Adrenal gland (tissue), 12 donors: Measurements from ENCODE around the gene OGFOD2. TPM values are rescaled to one million over a fixed set of nuclear protein-coding genes. Genes with fewer than 3 reads are reported as not detected.

ENCODE experiments used
- DNase-seq, 7 donors: peaks; one replicate each; pipeline ENCODE4 v3.0.0-alpha.2; 2019 to 2020
- H3K27ac ChIP-seq, 5 donors: fragments of 200-600 bp; sonication (generic) in 4 of 5; 1 replicate in 3 of 5; 2 replicates in 2 of 5; pipeline versions ENCODE4 v1.5.1 to v1.8.0; 2016 to 2020; ENCODE audit warnings: mild to moderate bottlenecking in 1 of 5
- H3K27me3 ChIP-seq: fragments of 200-600 bp; 2 replicates; pipeline ENCODE4 v1.8.0; 2021
- H3K36me3 ChIP-seq, 2 donors: fragments of 200-600 bp; replicated peaks in 1 of 2; 1 replicate in 1 of 2; 2 replicates in 1 of 2; pipeline versions ENCODE4 v1.5.1 to v1.8.0; 2018 to 2022
- H3K4me1 ChIP-seq, 2 donors: fragments of 200-600 bp; replicated peaks in 1 of 2; 1 replicate in 1 of 2; 2 replicates in 1 of 2; pipeline versions ENCODE4 v1.5.1 to v1.8.0; 2018 to 2021
- H3K4me3 ChIP-seq, 4 donors: fragments of 200-600 bp; sonication (generic) in 3 of 4; one replicate each; pipeline ENCODE4 v1.5.1; 2016 to 2018
- H3K9me3 ChIP-seq, 3 donors: fragments of 200-600 bp; sonication (generic) in 1 of 3; replicated peaks in 1 of 3; 1 replicate in 2 of 3; 2 replicates in 1 of 3; pipeline versions ENCODE4 v1.5.1 to v1.8.0; 2016 to 2021
- POLR2A ChIP-seq, 2 donors: fragments of 450-650 bp; IDR thresholded peaks; one replicate each; pipeline ENCODE4 v1.6.1; 2017; ENCODE audit warnings: antibody characterized with exemption in 2 of 2, mild to moderate bottlenecking in 2 of 2, moderate library complexity in 1 of 2
- WGBS, 4 donors: extraction: QIAGEN DNeasy Blood & Tissue Kit in 2 of 4; methylation state at CpG; one replicate each; pipeline versions ENCODE4 v1.1.5 to v1.1.7; 2013 to 2017; 5-methylcytosine and 5-hydroxymethylcytosine counted together
- intact Hi-C, 2 donors: fragments of 100-400 bp; cut with DNase I; formaldehyde crosslinking; loops; one replicate each; pipeline versions ENCODE4 v1.14.1 to v1.15.0; 2022 to 2023
- polyA plus RNA-seq, 3 donors: library from polyadenylated mRNA; stranded (reverse); fragments of 200-250 nt in 2 of 3; fragments of 350-450 nt in 1 of 3; fragmentation: Illumina TruSeq in 1 of 3; extraction: RNeasy Lipid Tissue Mini Kit (QIAGEN cat#74804) in 1 of 3; gene quantifications; one replicate each; pipeline ENCODE4 v1.2.3, GENCODE V29; 2013 to 2014
- total RNA-seq, 9 donors: library from RNA; depleted of rRNA in 4 of 9; stranded (reverse); fragments of >200 nt in 4 of 9; fragments of 120-200 nt in 1 of 9; fragmentation: NEBNext Ultra II Directional in 1 of 9; extraction: Animal tissue kit (Norgen Biotek cat#: 25700) in 1 of 9; gene quantifications; one replicate each; pipeline versions ENCODE4 v1.1.0 to v1.2.4, GENCODE V29; 2013 to 2023
- TF ChIP-seq, protein P1 (sequence below), 6 experiments: fragments of 450-650 bp in 4 of 6; fragments of 200-600 bp in 2 of 6; sonication (generic) in 1 of 6; IDR thresholded peaks; 1 replicate in 5 of 6; 2 replicates in 1 of 6; pipeline versions ENCODE4 v1.5.1 to v1.8.0; 2016 to 2021; ENCODE audit warnings: antibody characterized with exemption in 6 of 6, mild to moderate bottlenecking in 2 of 6, moderate library complexity in 1 of 6
- donor health status: healthy with polysubstance abuse.
- donor health status: Bipolar disorder and iron deficiency.
- donor health status: DM: yes; HTN: yes; CAD: no.
- donor health status: DM: no; HTN: no; CAD: no.
- donor health status: DM: no; HTN: no; CAD: no.
- donor health status: DM: yes; HTN: yes; CAD: no.

OGFOD2 gene
- total and polyA plus RNA-seq, 12 donors = 6.2 to 44.8 (median 20.3) TPM

DNA sequence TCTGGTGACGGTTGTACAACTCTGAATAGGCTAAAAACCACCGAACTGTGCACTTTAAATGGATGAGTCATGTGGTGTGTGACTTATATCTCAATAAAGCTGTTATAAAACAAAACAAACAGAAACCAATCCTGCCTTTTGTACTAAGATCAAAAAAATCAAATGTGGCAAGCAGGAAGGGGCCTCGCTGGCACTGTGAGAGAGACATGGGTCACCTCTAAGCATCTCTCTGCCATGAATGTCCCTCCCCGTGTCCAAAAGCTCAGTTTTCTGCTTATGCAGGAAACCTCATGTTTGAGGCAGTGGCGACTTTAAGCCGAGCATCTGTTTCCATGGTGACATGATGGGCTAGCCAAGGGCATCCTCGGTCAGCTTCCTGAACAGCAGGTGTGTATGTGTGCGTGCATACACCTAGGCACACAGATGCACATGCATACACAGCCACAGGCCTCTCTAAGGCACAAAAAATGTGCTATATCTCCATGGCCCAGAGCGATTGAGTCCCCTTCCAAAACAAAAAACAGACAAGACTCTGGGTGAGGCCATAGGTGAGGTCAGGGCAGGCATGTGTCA, 49.9 kb downstream of the OGFOD2 start:
- Histone ChIP-seq H3K4me3 (no peak overlapping the region), H3K27me3 (no peaks in the 10 kb centered on the region), H3K27ac (peak overlapping the region in 1 of 5 donors; percentile 20), H3K4me1 (no peaks in the 10 kb centered on the region), H3K9me3 (no peaks in the 10 kb centered on the region), H3K36me3 (peaks cover 0 to 8% of the 10 kb centered on the region in 2 donors)
- no peak for DNase-seq
- intact Hi-C loops = no loop called here
- 70 to 74% (median 71%) methylated on average over 9 of the region's 9 CpGs for WGBS, 4 donors
- TF ChIP-seq, protein P1, sequence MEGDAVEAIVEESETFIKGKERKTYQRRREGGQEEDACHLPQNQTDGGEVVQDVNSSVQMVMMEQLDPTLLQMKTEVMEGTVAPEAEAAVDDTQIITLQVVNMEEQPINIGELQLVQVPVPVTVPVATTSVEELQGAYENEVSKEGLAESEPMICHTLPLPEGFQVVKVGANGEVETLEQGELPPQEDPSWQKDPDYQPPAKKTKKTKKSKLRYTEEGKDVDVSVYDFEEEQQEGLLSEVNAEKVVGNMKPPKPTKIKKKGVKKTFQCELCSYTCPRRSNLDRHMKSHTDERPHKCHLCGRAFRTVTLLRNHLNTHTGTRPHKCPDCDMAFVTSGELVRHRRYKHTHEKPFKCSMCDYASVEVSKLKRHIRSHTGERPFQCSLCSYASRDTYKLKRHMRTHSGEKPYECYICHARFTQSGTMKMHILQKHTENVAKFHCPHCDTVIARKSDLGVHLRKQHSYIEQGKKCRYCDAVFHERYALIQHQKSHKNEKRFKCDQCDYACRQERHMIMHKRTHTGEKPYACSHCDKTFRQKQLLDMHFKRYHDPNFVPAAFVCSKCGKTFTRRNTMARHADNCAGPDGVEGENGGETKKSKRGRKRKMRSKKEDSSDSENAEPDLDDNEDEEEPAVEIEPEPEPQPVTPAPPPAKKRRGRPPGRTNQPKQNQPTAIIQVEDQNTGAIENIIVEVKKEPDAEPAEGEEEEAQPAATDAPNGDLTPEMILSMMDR (IDR thresholded peaks at IDR 0.05) = no peak

DNA sequence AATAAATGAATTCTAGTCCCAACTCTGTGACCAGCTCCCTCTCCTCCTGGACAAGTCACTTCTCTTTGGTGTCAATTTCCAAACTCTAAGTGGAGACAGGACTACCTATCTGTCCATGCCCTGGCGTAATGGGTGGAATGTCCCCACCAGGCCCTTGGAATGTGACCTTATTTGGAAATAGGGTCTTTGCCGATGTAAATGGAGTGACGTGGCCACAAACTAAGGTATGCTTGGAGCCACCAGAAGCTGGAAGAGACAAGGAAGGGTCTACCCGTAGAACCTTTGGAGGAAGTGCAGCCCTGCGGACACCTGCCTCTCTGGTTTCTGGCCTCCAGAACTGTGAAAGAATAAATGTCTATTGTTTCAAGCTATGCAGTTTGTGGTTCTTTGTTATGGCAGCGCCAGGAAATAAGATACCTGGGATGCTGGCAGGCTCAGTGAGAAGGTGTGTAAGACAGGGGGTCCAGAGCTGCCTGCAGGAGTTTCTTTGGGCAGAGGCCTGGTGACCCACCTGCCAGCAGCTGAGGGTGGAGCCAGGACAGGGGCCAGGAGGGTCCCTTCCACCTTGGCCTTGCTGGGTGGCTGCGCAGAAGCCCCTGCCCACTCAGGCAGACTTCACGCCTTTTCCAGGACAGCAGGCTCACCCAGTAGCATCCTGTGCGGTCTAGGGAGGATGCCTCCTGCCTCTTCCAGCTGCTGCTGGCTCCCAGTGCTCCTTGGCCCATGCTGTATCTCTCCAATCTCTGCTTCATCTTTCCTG, 51.2 kb downstream of the OGFOD2 start:
- Histone ChIP-seq H3K36me3 (peaks cover 0 to 8% of the 10 kb centered on the region in 2 donors), H3K4me1 (no peaks in the 10 kb centered on the region), H3K4me3 (no peak overlapping the region), H3K27ac (no peak overlapping the region), H3K9me3 (no peaks in the 10 kb centered on the region), H3K27me3 (no peaks in the 10 kb centered on the region)
- whole genome bisulfite sequencing, 4 donors = 90 to 96% (median 92%) methylated on average over 7 to 9 of the region's 9 CpGs
- no peak for DNase-seq
- TF ChIP-seq, protein P1 (IDR thresholded peaks at IDR 0.05) = no peak
- no peak for TF ChIP-seq POLR2A (IDR thresholded peaks at IDR 0.05)
- intact Hi-C loops = no loop called here

DNA sequence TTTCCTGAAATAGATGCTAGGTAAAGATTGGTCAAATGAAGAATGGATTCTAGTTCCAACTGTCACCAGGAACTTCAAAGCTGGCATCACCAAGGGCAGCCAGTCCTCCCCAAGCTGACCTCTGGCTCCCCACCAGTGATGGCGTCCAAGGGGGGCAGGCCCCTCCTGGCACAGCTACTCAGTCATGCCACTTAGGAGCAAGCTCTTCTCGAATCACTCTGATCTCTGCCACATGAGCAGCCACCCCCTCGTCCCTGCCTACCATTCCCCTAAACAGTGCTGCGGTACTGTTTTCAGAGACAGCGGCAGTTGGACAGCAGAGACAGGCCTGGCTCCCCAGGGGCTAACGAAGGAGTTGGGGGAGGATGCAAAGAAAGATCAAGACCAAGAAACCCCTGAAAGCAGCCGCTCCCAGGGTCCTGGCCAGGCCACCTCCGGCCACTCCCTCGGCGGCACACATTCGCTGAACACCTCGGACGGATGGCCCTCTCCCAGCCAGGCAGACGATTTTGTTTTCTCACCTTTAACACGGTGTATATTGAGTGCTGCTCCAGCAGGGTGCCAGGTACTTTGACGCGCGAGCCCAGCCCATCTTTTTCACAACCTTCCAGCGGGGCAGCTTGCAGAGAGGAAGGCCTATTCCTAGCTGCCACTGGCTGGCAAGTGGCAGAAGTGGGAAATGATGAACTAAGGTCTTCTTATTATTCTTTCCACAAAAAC, 52.8 kb downstream of the OGFOD2 start:
- no peaks in the 10 kb centered on the region for H3K9me3 ChIP-seq
- H3K27ac ChIP-seq = no peak overlapping the region
- H3K27me3 ChIP-seq = no peaks in the 10 kb centered on the region
- no peak for TF ChIP-seq POLR2A (IDR thresholded peaks at IDR 0.05)
- TF ChIP-seq, protein P1 (IDR thresholded peaks at IDR 0.05) = no peak
- H3K36me3 ChIP-seq = peaks cover 0 to 15% of the 10 kb centered on the region in 2 donors
- no peak for DNase-seq
- WGBS, 4 donors = 77 to 85% (median 80%) methylated on average over 14 to 19 of the region's 19 CpGs
- no peaks in the 10 kb centered on the region for H3K4me1 ChIP-seq
- no peak overlapping the region for H3K4me3 ChIP-seq
- intact Hi-C loops = no loop called here

DNA sequence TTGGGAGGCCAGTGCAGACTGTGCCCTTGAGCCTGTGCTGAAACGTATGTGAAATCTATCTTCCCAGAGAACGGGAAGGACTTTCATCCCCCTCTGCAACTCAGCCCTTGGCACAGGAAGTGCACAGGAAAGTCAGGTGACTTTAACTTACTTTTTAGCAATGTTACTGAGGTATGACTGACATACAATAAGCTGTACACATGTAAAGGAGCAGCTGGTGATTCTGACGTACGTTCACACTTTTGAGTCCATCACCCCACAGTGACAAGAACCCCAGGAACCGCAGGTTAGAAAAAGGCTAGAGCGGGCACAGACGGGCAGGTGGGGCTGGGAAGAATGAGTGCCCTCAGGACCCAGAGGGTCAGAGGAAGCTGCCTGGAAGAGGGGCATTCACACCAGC, 53.4 kb downstream of the OGFOD2 start:
- no peaks in the 10 kb centered on the region for H3K27me3 ChIP-seq
- no peaks in the 10 kb centered on the region for H3K4me1 ChIP-seq
- intact Hi-C loops = no loop called here
- H3K9me3 ChIP-seq = no peaks in the 10 kb centered on the region
- H3K27ac ChIP-seq = no peak overlapping the region
- no peak for TF ChIP-seq POLR2A (IDR thresholded peaks at IDR 0.05)
- TF ChIP-seq, protein P1 (IDR thresholded peaks at IDR 0.05) = no peak
- peak in 1 of 7 donors; percentile 52 for DNase-seq
- WGBS, 4 donors = 67 to 84% (median 68%) methylated on average over 7 of the region's 7 CpGs
- no peak overlapping the region for H3K4me3 ChIP-seq
- peaks cover 0 to 20% of the 10 kb centered on the region in 2 donors for H3K36me3 ChIP-seq
